Measurements from ENCODE around the gene DCAF17.
"Not testable (repeated sequence)": the region's sequence is repeated elsewhere in the genome, so short reads cannot be mapped to it uniquely, and the experiment has no call there.

The DCAF17 gene

DNA sequence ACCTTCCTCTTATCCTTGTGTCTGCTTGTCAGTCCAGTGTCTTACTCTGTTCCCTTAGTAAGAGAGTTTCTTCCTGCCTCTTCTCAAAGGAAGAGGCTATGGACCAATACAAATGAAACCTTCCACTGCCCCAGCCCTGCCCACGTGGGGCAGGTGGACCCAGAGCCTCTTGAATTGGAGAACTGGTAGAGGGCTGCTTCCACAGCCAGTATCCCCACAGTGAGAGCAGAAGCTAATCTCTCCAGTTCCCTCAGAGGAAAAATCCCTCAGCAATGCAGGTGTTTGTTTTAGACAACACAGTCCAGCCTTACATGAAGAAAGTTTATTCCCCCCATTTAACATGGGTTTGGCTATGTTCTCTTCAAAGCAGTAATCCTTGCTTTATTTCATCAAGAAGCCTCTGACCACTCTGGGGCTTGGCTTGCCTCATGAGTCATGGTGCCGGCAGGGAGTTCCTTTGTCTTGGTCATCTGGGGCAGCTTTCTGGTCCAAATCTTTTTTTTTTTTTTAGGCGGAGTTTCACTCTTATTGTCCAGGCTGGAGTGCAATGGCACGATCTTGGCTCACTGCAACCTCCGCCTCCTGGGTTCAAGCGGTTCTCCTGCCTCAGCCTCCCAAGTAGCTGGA is 81.8 kb downstream of the DCAF17 start:
- DNase-seq (ENCODE audit: low read depth), result no peak

GRCh38 chr2:171516793-171517192 is 82.8 kb downstream of the DCAF17 start:
- DNase-seq (ENCODE audit: low read depth), result no peak

DNA sequence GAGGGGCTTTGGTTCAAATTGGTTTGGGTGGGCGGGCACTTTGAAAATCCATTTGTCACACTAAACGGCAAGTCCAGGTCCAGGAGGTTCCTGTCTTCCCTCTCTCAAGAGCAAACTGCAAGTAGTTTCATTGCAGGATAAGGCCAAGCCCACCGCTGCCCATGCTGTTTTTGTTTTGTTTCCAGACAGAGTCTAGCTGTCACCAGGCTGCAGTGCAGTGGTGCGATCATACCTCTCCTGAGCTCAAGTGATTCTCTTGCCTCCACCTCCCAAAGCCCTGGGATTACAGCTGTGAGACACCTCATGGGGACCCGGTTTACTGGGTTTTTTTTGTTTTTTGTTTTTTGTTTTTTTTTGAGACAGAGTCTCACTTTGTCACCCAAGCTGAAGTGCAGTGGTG is 86.4 kb downstream of the DCAF17 start:
- no peak for DNase-seq (ENCODE audit: low read depth)

DNA sequence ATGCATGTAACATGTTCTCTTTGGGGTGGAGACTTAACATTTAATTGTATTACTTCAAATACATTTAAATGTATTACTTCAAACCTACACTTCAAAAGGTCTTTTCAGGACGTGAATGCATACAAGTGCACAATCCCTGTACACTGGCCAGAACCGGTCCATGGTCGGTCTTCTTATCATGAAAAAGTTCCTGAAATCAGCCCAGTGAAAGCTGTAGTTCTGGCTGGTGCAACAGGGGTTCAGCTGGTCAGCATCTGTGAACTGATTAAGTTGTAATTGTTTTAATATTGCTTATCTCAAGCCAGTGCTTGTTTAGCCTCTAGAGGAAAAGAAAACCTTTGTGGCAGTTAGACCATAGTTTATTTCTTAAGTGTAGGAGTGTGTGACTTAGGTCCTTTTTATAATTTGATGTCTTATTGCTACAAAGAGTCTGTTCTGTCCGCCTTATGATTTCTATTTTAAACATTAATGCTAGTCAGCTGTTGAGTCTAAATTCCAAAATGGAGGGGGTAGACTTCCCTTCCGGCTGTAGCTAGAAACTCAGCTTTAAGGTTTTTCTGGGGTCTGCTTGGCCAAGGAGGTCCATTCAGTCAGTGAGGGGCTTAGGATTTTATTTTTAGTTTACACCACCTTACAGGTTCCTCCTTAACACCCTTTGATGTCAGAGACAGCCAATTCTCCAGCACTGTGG is 87.5 kb downstream of the DCAF17 start:
- no peak for DNase-seq (ENCODE audit: low read depth)

GRCh38 chr2:171522052-171522787 is 88.2 kb downstream of the DCAF17 start, which contains the start of gene CYBRD1:
CYBRD1 (plus strand) TSS chr2:171522474; CDS start chr2:171522546, 72 bp downstream.
- DNase-seq (ENCODE audit: low read depth), result no peak

DNA sequence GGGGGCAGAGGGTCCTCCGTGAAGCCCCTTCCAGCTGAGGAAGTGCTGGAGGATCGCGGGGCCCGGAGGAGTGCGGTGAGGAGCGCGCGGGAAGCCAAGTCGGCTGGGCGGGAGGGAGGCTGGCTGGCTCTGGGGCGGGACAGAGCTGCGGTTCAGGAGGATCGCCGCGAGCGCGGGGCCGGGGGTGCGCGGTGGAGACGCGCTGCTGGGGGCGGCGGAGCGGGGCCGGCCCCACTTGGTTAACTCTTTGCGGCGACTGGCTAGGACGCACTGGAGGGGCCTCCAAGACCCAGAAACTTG is 88.7 kb downstream of the DCAF17 start:
- DNase-seq (ENCODE audit: low read depth), result no peak

DNA sequence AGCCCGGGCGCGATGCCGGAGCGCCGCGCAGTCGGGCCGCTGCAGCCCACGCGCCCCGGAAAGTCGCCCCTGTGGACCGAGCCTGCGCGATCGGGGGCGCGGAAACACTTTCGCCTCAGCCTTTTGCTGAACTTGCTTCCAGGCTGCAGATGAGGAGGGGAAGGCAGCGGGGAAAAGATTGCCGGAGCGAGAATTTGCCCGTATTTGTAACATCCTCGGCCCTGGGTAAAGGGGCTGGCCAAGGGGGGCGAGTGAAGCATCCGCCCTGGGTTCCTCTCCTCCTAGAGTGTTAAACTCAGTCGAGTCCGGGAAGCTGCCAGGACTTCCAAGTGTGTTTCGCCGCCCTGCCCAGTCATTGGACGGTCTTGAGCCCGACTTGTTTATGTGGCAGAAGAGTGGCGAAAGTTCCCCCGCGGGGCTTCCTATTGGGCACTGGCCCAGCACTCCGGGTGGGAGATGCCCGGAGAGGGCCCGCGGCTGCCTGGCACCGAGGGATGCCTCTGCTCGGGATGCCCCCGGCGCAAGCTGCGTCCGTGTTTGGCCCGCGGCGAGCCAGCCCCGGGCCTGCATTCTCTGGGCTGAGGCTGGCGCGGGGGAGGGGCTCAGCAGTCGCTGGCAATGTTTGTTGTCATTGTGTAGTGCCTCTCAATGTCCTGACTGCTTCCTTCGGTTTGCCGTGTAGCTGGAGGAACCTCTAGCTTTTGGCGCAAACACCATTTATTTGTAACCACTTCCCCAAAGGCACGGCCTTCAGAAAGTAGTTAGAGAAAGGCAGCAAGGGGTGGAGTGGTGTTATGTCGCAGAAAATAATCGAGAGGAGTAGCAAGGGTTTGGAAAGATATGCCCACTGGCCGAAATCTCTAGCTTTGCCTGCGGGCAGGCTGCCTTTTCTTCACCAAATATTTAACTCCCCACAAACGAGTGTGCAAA is 89.3 kb downstream of the DCAF17 start:
- no peak for DNase-seq (ENCODE audit: low read depth)

DNA sequence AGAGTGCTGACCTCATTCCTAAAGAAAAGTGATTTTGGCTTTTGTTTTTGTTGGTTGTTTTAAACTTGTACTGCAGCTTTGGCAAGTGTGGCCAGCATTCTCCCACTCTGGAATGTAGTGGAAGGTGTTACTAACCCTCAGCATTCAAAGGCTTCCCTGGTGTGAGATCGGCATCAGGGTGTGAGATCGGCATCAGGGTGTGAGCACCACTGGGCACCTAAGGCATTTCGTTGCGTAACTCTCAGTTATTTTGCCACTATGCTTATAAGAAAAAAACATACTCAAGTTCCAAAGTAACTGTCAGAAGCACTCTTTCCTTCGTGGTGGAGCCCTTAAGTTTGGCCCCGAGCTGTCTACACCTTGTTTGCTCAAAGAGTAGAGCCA is 90.0 kb downstream of the DCAF17 start:
- no peak for DNase-seq (ENCODE audit: low read depth)

- no peak for DNase-seq (ENCODE audit: low read depth)
These were observed 95.9 kb downstream of the DCAF17 start for GRCh38 chr2:171529914-171530313.

GRCh38 chr2:171530378-171530777 is 96.4 kb downstream of the DCAF17 start:
- no peak for DNase-seq (ENCODE audit: low read depth)

DNA sequence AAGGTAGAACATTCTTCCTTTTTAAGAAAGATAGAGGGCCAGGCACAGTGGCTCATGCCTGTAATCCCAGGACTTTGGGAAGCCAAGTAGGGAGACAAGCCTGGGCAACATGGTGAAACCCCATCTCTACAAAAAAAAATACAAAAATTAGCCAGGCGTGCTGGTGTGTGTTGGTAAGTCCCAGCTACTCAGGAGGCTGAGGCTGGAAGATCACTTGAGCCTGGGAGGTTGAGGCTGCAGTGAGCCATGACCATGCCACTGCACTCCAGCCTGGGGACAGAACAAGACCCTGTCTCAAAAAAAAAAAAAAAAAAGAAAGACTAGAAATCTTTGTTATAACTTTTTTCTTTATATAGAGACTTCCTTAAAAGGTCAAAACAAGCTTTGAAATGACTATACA is 96.8 kb downstream of the DCAF17 start:
- DNase-seq (ENCODE audit: low read depth), result not testable (repeated sequence)

- DNase-seq (ENCODE audit: low read depth), result no peak
These were observed 97.3 kb downstream of the DCAF17 start for GRCh38 chr2:171531291-171531690.

- no peak for DNase-seq (ENCODE audit: low read depth)
These were observed 97.9 kb downstream of the DCAF17 start for GRCh38 chr2:171531836-171532450.

- no peak for DNase-seq (ENCODE audit: low read depth)
These were observed 99.3 kb downstream of the DCAF17 start for GRCh38 chr2:171533331-171533730.

Data from activated T-cell treated with anti-CD3 and anti-CD28 coated beads for 24 hours (primary cell).